Tibial nerve (tissue), 4 donors: ENCODE results near the gene PIK3CA. TPM values are rescaled to one million over a fixed set of nuclear protein-coding genes. Genes with fewer than 3 reads are reported as not detected.

Source experiments
- DNase-seq, 2 donors: peaks; one replicate each; pipeline ENCODE4 v3.0.0-alpha.2; 2019; ENCODE audit warnings: low spot score in 2 of 2
- H3K27ac ChIP-seq, 4 donors: fragments of 200-600 bp; sonication (generic) in 3 of 4; one replicate each; pipeline ENCODE4 v1.5.1; 2017 to 2019; ENCODE audit warnings: mild to moderate bottlenecking in 1 of 4
- H3K27me3 ChIP-seq, 2 donors: fragments of 200-600 bp; sonication (generic) in 1 of 2; one replicate each; pipeline versions ENCODE4 v1.5.1 to v1.6.0; 2017 to 2019
- H3K36me3 ChIP-seq, 3 donors: fragments of 200-600 bp; sonication (generic); one replicate each; pipeline ENCODE4 v1.5.1; 2018 to 2019
- H3K4me1 ChIP-seq, 4 donors: fragments of 200-600 bp; sonication (generic) in 3 of 4; one replicate each; pipeline ENCODE4 v1.5.1; 2017 to 2019
- H3K4me3 ChIP-seq, 4 donors: fragments of 200-600 bp; sonication (generic) in 3 of 4; one replicate each; pipeline ENCODE4 v1.5.1; 2017 to 2019; ENCODE audit warnings: mild to moderate bottlenecking in 1 of 4, moderate library complexity in 1 of 4
- H3K9me3 ChIP-seq, 4 donors: fragments of 200-600 bp; sonication (generic) in 3 of 4; one replicate each; pipeline ENCODE4 v1.5.1; 2017 to 2019
- CTCF ChIP-seq, 5 experiments: fragments of 200-600 bp in 3 of 5; fragments of 450-650 bp in 2 of 5; sonication (generic) in 3 of 5; IDR thresholded peaks; one replicate each; pipeline ENCODE4 v1.5.1; 2016 to 2019; ENCODE audit warnings: antibody characterized with exemption in 5 of 5, mild to moderate bottlenecking in 3 of 5, moderate library complexity in 2 of 5
- EP300 ChIP-seq, 2 donors: sonication (generic); formaldehyde crosslinking; IDR thresholded peaks; one replicate each; pipeline ENCODE4 v1.6.1; 2017; ENCODE audit warnings: antibody characterized with exemption in 2 of 2, mild to moderate bottlenecking in 1 of 2
- POLR2A ChIP-seq, 2 donors: fragments of 450-650 bp; IDR thresholded peaks; one replicate each; pipeline ENCODE4 v1.6.1; 2017; ENCODE audit warnings: antibody characterized with exemption in 2 of 2, mild to moderate bottlenecking in 2 of 2, moderate library complexity in 2 of 2
- WGBS, 2 donors: methylation state at CpG; one replicate each; pipeline ENCODE4 v1.1.5; 2018; 5-methylcytosine and 5-hydroxymethylcytosine counted together
- total RNA-seq, 4 donors: library from RNA; depleted of rRNA; stranded (reverse); fragments of >200 nt; gene quantifications; one replicate each; pipeline ENCODE4 v1.1.0, GENCODE V29; 2016

Gene PIK3CA
- total RNA-seq, 4 donors from 2014 or later: 30.0 to 45.2 (median 39.1) TPM

GRCh38 chr3:179156775-179157174, 8.6 kb downstream of the PIK3CA start:
- Histone ChIP-seq H3K27ac (no peak overlapping the region), H3K4me1 (peaks cover 0 to 80% (median 14%) of the 10 kb centered on the region in 4 donors), H3K4me3 (no peak overlapping the region), H3K27me3 (no peaks in the 10 kb centered on the region), H3K9me3 (no peaks in the 10 kb centered on the region), H3K36me3 (no peaks in the 10 kb centered on the region)
- TF ChIP-seq EP300 (IDR thresholded peaks at IDR 0.05): no peak
- TF ChIP-seq POLR2A (IDR thresholded peaks at IDR 0.05): no peak
- no peak for TF ChIP-seq CTCF (IDR thresholded peaks at IDR 0.05)
- DNase-seq: no peak
- 48 to 67% methylated on average over 1 of the region's 1 CpG for WGBS, 2 donors

GRCh38 chr3:179158336-179159039, 10.3 kb downstream of the PIK3CA start:
- no peak overlapping the region for H3K27ac ChIP-seq
- 80 to 83% methylated on average over 6 of the region's 6 CpGs for WGBS, 2 donors
- DNase-seq: no peak
- no peaks in the 10 kb centered on the region for H3K9me3 ChIP-seq
- no peaks in the 10 kb centered on the region for H3K27me3 ChIP-seq
- peaks cover 0 to 64% (median 14%) of the 10 kb centered on the region in 4 donors for H3K4me1 ChIP-seq
- H3K36me3 ChIP-seq: no peaks in the 10 kb centered on the region
- TF ChIP-seq EP300 (IDR thresholded peaks at IDR 0.05): no peak
- no peak for TF ChIP-seq POLR2A (IDR thresholded peaks at IDR 0.05)
- TF ChIP-seq CTCF (IDR thresholded peaks at IDR 0.05): no peak
- no peak overlapping the region for H3K4me3 ChIP-seq

- Histone ChIP-seq H3K27me3 (no peaks in the 10 kb centered on the region), H3K36me3 (no peaks in the 10 kb centered on the region), H3K27ac (no peak overlapping the region), H3K4me1 (peaks cover 0 to 47% (median 8%) of the 10 kb centered on the region in 4 donors), H3K4me3 (no peak overlapping the region), H3K9me3 (peaks cover 0 to 3% (median 0%) of the 10 kb centered on the region in 4 donors)
- TF ChIP-seq EP300 (IDR thresholded peaks at IDR 0.05): no peak
- TF ChIP-seq CTCF (IDR thresholded peaks at IDR 0.05): no peak
- no peak for TF ChIP-seq POLR2A (IDR thresholded peaks at IDR 0.05)
- no peak for DNase-seq
Observed at GRCh38 chr3:179163503-179163902, 15.3 kb downstream of the PIK3CA start.

- no peak for TF ChIP-seq CTCF (IDR thresholded peaks at IDR 0.05)
- no peak for TF ChIP-seq EP300 (IDR thresholded peaks at IDR 0.05)
- no peak for DNase-seq
- Histone ChIP-seq H3K9me3 (peaks cover 0 to 3% (median 0%) of the 10 kb centered on the region in 4 donors), H3K4me1 (peaks cover 0 to 36% (median 8%) of the 10 kb centered on the region in 4 donors), H3K36me3 (no peaks in the 10 kb centered on the region), H3K4me3 (no peak overlapping the region), H3K27me3 (no peaks in the 10 kb centered on the region), H3K27ac (no peak overlapping the region)
Observed at GRCh38 chr3:179164857-179165256, 16.7 kb downstream of the PIK3CA start.

GRCh38 chr3:179166561-179167201, 18.5 kb downstream of the PIK3CA start:
- Histone ChIP-seq H3K27me3 (no peaks in the 10 kb centered on the region), H3K4me1 (peaks cover 0 to 27% (median 8%) of the 10 kb centered on the region in 4 donors), H3K4me3 (no peak overlapping the region), H3K27ac (no peak overlapping the region), H3K36me3 (no peaks in the 10 kb centered on the region), H3K9me3 (peaks cover 0 to 13% (median 1%) of the 10 kb centered on the region in 4 donors)
- 34 to 35% methylated on average over 2 of the region's 2 CpGs for WGBS, 2 donors
- TF ChIP-seq EP300 (IDR thresholded peaks at IDR 0.05): no peak
- no peak for TF ChIP-seq CTCF (IDR thresholded peaks at IDR 0.05)
- TF ChIP-seq POLR2A (IDR thresholded peaks at IDR 0.05): no peak
- no peak for DNase-seq
